Measurements from ENCODE around the gene OR10K1. TPM values are rescaled to one million over a fixed set of nuclear protein-coding genes. Genes with fewer than 3 reads are reported as not detected.
"Not testable (repeated sequence)": the region's sequence is repeated elsewhere in the genome, so short reads cannot be mapped to it uniquely, and the experiment has no call there.

OR10K1 gene, protein sequence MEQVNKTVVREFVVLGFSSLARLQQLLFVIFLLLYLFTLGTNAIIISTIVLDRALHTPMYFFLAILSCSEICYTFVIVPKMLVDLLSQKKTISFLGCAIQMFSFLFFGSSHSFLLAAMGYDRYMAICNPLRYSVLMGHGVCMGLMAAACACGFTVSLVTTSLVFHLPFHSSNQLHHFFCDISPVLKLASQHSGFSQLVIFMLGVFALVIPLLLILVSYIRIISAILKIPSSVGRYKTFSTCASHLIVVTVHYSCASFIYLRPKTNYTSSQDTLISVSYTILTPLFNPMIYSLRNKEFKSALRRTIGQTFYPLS
- polyA plus RNA-seq (2013, experiment 1 of 4) = not detected
- not detected for polyA plus RNA-seq (2013, experiment 2 of 4)
- polyA plus RNA-seq (2013, experiment 3 of 4) = not detected
- not detected for polyA plus RNA-seq (2013, experiment 4 of 4)

DNA sequence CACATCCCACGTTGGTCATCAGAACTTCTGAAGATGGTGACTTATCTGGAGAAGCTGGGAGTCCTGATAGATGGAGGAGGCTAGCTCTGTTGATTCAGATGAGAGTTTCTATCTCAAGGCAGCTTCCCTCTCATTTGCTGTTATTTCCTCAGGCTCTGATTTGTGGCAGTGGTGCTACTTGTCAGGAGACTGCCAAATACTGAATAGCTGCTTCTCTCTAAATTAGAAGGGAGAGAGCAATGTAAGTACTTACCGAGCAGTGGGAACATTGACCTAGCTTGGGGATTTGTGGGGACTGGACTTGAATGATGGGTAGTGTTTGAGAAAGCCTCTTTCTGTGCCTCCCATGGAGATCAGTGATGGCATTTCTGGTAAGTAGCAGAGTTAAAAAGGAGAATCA lies at the start of gene OR10K1:
Gene OR10K1 (plus strand): TSS at position 301 of the 400 bp plus-strand sequence. CDS start 3,728 bp downstream, outside the sequence.
- Histone ChIP-seq H3K27me3 (ENCODE audit: control insufficient read depth, insufficient read depth, low read length, poor library complexity, severe bottlenecking) (no peaks in the 10 kb centered on the region), H3K4me1 (ENCODE audit: control insufficient read depth, insufficient read depth, low read length) (no peaks in the 10 kb centered on the region), H3K27ac (ENCODE audit: insufficient read depth, low read depth, low read length, poor library complexity, severe bottlenecking) (no peak within 1 kb of the TSS), H3K9me3 (ENCODE audit: control insufficient read depth, low read length) (no peaks in the 10 kb centered on the region), H3K4me3 (ENCODE audit: insufficient read depth, low read depth, low read length) (no peak within 1 kb of the TSS), H3K36me3 (ENCODE audit: control insufficient read depth, insufficient read depth, low read length) (no peaks in the 10 kb centered on the region)
- 84 to 89% methylated on average over 2 of the region's 2 CpGs for WGBS, 2 experiments

DNA sequence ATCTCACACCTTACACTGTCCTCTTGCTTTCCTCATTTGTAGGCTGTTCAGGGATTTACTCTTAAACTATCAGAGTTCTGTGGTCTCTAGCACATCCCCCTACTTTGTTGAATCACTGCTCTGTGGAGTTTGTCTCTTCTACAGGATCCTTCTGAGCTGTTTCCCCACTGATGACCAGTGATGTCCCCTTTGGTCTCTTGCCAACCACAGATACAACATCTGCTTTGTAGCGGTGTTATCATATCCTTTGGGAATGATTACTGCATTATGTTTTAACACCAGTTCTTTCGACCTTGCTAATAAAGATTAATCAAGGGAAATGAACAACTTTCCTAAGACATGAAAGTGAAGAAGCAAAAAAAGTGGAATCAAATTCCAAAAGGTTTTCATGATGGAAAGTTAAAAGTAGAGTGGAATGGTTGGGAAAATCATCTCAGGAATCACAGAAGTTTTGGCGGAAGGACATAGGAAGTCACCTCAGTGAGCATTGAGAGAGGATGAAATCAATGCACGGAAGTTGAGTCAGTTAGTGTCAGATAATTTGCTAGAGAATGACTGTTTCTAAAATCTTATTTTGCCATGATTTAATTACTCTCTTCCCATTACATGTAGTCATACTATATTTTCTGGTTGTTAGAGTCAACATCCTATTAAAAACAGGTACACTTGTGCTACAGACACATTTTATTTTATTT lies 46.8 kb upstream of the OR10K1 start:
- no peaks in the 10 kb centered on the region for H3K9me3 ChIP-seq (ENCODE audit: control insufficient read depth, low read length)
- H3K27ac ChIP-seq (ENCODE audit: insufficient read depth, low read depth, low read length, poor library complexity, severe bottlenecking) = no peak overlapping the region
- H3K4me3 ChIP-seq (ENCODE audit: insufficient read depth, low read depth, low read length) = no peak overlapping the region
- H3K36me3 ChIP-seq (ENCODE audit: control insufficient read depth, insufficient read depth, low read length) = no peaks in the 10 kb centered on the region
- no peaks in the 10 kb centered on the region for H3K27me3 ChIP-seq (ENCODE audit: control insufficient read depth, insufficient read depth, low read length, poor library complexity, severe bottlenecking)
- no peaks in the 10 kb centered on the region for H3K4me1 ChIP-seq (ENCODE audit: control insufficient read depth, insufficient read depth, low read length)
- WGBS, 2 experiments = 91 to 94% methylated on average over 4 of the region's 4 CpGs

DNA sequence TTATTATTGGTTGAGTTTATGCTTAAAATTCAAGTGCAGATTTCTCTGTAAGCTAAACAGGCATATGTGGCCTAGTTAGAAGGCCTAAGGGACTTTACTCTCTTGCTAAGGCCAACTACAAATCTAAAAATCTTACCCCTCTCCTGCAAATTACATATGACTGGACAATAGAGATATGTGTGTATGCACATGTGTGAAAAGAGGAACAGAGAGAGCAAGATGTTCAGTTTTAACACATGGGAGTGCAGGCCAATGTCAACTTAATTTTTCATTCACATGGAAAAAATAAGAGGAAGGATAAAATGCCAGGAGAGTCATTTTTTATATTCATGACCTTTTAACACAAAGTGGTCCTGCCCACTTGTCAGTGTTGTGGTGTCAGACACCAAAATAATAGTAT lies 44.0 kb upstream of the OR10K1 start:
- Histone ChIP-seq H3K4me3 (ENCODE audit: insufficient read depth, low read depth, low read length) (no peak overlapping the region), H3K27me3 (ENCODE audit: control insufficient read depth, insufficient read depth, low read length, poor library complexity, severe bottlenecking) (no peaks in the 10 kb centered on the region), H3K27ac (ENCODE audit: insufficient read depth, low read depth, low read length, poor library complexity, severe bottlenecking) (no peak overlapping the region), H3K4me1 (ENCODE audit: control insufficient read depth, insufficient read depth, low read length) (no peaks in the 10 kb centered on the region), H3K9me3 (ENCODE audit: control insufficient read depth, low read length) (no peaks in the 10 kb centered on the region), H3K36me3 (ENCODE audit: control insufficient read depth, insufficient read depth, low read length) (no peaks in the 10 kb centered on the region)

DNA sequence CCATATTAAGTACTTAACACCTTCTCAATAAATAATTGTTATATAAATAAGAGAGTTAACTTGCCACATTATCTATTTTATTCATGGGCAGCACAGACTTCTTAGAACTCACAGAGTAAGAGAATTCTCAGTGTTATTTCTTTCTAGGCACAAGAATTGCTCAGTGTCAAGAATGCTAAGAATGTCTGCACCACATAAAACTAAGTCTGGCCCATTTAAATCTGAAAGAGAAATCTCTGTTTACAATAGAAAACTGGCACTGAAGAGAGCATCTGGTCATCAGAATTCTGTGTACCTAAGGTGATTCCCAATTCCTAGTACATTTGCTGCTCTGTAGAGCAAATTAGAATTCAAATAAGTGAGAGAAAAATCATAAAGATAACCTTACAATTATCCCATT lies 39.4 kb upstream of the OR10K1 start:
- Histone ChIP-seq H3K36me3 (ENCODE audit: control insufficient read depth, insufficient read depth, low read length) (no peaks in the 10 kb centered on the region), H3K9me3 (ENCODE audit: control insufficient read depth, low read length) (no peaks in the 10 kb centered on the region)

DNA sequence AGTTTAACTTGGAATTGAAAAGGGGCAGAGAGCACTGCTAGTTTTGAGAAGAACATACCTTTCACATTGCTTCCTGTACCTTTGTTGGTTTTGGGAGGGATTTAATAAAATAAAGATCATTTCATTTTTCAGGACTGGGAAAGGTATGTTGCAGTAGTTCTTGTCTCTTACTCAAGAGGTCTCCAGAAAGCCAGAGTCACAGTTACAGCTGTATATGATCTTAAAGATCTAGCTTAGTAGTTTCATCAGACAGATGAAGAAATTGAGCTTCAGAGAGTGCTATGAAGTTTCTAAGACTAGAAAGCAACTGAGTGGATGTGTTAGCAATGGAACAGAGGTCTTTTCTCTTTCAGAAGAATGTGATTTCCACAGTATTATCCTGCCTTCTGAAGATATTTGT lies 36.6 kb upstream of the OR10K1 start:
- Histone ChIP-seq H3K9me3 (ENCODE audit: control insufficient read depth, low read length) (no peaks in the 10 kb centered on the region), H3K36me3 (ENCODE audit: control insufficient read depth, insufficient read depth, low read length) (no peaks in the 10 kb centered on the region), H3K4me1 (ENCODE audit: control insufficient read depth, insufficient read depth, low read length) (no peaks in the 10 kb centered on the region), H3K4me3 (ENCODE audit: insufficient read depth, low read depth, low read length) (no peak overlapping the region), H3K27me3 (ENCODE audit: control insufficient read depth, insufficient read depth, low read length, poor library complexity, severe bottlenecking) (no peaks in the 10 kb centered on the region), H3K27ac (ENCODE audit: insufficient read depth, low read depth, low read length, poor library complexity, severe bottlenecking) (no peak overlapping the region)

More for the DNA sequence above, 39.4 kb upstream of the OR10K1 start:
- H3K4me1 ChIP-seq (ENCODE audit: control insufficient read depth, insufficient read depth, low read length) = no peaks in the 10 kb centered on the region
- no peaks in the 10 kb centered on the region for H3K27me3 ChIP-seq (ENCODE audit: control insufficient read depth, insufficient read depth, low read length, poor library complexity, severe bottlenecking)
- no peak overlapping the region for H3K27ac ChIP-seq (ENCODE audit: insufficient read depth, low read depth, low read length, poor library complexity, severe bottlenecking)
- H3K4me3 ChIP-seq (ENCODE audit: insufficient read depth, low read depth, low read length) = no peak overlapping the region

DNA sequence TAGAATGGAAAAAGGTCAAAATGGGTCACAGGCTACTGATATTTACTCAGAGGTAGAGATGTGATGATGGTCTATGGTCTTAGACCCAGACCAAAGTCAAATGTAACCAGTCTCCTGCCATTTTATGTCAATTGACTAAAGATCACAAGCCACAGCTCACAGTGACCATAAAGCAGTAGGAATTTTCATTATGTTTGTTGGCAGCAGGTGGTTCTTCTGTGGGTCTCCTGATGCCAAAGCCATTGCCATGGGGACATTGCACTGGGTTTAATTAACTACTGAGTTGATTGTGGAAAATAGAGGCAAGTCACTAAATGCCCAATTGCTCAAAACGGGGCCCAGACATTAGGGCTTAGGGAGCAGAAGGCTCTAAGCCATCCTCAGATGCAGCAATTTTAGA lies 35.5 kb upstream of the OR10K1 start, which contains the start of gene OR10K2:
Gene OR10K2 (minus strand): TSS at position 101 of the 400 bp plus-strand sequence. CDS start 5,371 bp downstream, outside the sequence.
- WGBS, 2 experiments = 86 to 88% methylated on average over 1 of the region's 1 CpG
- no peaks in the 10 kb centered on the region for H3K4me1 ChIP-seq (ENCODE audit: control insufficient read depth, insufficient read depth, low read length)
- H3K27ac ChIP-seq (ENCODE audit: insufficient read depth, low read depth, low read length, poor library complexity, severe bottlenecking) = no peak within 1 kb of the TSS
- no peaks in the 10 kb centered on the region for H3K9me3 ChIP-seq (ENCODE audit: control insufficient read depth, low read length)
- no peaks in the 10 kb centered on the region for H3K36me3 ChIP-seq (ENCODE audit: control insufficient read depth, insufficient read depth, low read length)
- no peaks in the 10 kb centered on the region for H3K27me3 ChIP-seq (ENCODE audit: control insufficient read depth, insufficient read depth, low read length, poor library complexity, severe bottlenecking)
- H3K4me3 ChIP-seq (ENCODE audit: insufficient read depth, low read depth, low read length) = no peak within 1 kb of the TSS

DNA sequence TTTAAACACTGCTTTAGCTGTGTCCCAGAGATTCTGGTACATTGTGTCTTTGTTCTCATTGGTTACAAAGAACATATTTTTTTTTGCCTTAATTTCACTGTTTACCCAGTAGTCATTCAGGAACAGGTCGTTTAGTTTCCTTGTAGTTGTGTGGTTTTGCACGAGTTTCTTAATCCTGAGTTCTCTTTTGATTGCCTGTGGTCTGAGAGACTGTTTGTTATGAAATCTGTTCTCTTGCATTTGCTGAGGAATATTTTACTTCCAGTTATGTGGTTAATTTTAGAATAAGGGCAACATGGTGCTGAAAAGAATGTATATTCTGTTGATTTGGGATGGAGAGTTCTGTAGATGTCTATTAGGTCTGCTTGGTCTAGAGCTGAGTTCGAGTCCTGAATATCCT lies 31.5 kb upstream of the OR10K1 start:
- H3K4me3 ChIP-seq (ENCODE audit: insufficient read depth, low read depth, low read length); H3K27ac ChIP-seq (ENCODE audit: insufficient read depth, low read depth, low read length, poor library complexity, severe bottlenecking); H3K9me3 ChIP-seq (ENCODE audit: control insufficient read depth, low read length); H3K4me1 ChIP-seq (ENCODE audit: control insufficient read depth, insufficient read depth, low read length); H3K27me3 ChIP-seq (ENCODE audit: control insufficient read depth, insufficient read depth, low read length, poor library complexity, severe bottlenecking); H3K36me3 ChIP-seq (ENCODE audit: control insufficient read depth, insufficient read depth, low read length): not testable (repeated sequence)
- WGBS, 2 experiments = 86% methylated on average over 3 of the region's 3 CpGs

DNA sequence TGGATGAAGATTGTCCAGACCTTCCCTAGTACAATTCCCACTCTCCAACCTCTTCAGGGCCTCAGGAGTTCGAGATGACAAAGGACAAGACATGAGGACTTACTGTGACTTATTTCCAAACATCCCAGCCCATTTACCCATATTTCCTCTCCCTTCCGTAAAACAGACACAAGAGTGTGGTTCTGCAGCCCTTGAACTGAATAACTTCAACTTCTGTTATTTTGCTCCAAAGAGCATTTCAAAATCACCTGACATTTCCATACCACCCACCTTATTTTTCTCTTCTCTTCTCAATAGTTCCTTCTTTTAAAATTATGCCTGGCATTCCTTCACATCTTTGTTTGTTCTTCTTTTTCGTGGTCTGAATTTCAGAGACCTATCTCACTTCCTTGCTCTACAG lies 26.9 kb upstream of the OR10K1 start:
- H3K36me3 ChIP-seq (ENCODE audit: control insufficient read depth, insufficient read depth, low read length) = no peaks in the 10 kb centered on the region
- no peaks in the 10 kb centered on the region for H3K27me3 ChIP-seq (ENCODE audit: control insufficient read depth, insufficient read depth, low read length, poor library complexity, severe bottlenecking)
- 87 to 92% methylated on average over 3 of the region's 3 CpGs for WGBS, 2 experiments
- no peak overlapping the region for H3K4me3 ChIP-seq (ENCODE audit: insufficient read depth, low read depth, low read length)
- H3K4me1 ChIP-seq (ENCODE audit: control insufficient read depth, insufficient read depth, low read length) = no peaks in the 10 kb centered on the region
- H3K27ac ChIP-seq (ENCODE audit: insufficient read depth, low read depth, low read length, poor library complexity, severe bottlenecking) = no peak overlapping the region
- no peaks in the 10 kb centered on the region for H3K9me3 ChIP-seq (ENCODE audit: control insufficient read depth, low read length)

DNA sequence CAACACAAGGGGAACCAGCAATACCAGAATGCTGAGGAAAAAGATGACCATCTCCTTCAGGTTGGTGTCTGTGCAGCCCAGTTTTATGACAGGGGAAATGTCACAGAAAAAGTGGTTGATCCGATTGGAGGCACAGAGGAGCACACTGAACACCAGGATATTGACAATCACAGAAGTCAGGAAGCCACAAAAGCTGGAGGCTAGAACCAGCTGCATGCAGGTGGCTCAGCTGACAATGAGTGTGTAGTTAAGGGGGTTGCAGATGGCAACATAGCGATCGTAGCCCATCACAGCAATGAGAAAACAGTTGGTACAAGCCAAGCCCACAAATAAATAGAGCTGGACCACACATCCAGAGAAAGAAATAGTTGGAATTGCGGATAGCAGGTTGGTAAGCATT lies 16.3 kb upstream of the OR10K1 start:
- no peak overlapping the region for H3K27ac ChIP-seq (ENCODE audit: insufficient read depth, low read depth, low read length, poor library complexity, severe bottlenecking)
- no peaks in the 10 kb centered on the region for H3K27me3 ChIP-seq (ENCODE audit: control insufficient read depth, insufficient read depth, low read length, poor library complexity, severe bottlenecking)
- H3K4me1 ChIP-seq (ENCODE audit: control insufficient read depth, insufficient read depth, low read length) = no peaks in the 10 kb centered on the region
- no peaks in the 10 kb centered on the region for H3K9me3 ChIP-seq (ENCODE audit: control insufficient read depth, low read length)
- H3K36me3 ChIP-seq (ENCODE audit: control insufficient read depth, insufficient read depth, low read length) = no peaks in the 10 kb centered on the region
- 93 to 94% methylated on average over 4 of the region's 4 CpGs for WGBS, 2 experiments
- no peak overlapping the region for H3K4me3 ChIP-seq (ENCODE audit: insufficient read depth, low read depth, low read length)

DNA sequence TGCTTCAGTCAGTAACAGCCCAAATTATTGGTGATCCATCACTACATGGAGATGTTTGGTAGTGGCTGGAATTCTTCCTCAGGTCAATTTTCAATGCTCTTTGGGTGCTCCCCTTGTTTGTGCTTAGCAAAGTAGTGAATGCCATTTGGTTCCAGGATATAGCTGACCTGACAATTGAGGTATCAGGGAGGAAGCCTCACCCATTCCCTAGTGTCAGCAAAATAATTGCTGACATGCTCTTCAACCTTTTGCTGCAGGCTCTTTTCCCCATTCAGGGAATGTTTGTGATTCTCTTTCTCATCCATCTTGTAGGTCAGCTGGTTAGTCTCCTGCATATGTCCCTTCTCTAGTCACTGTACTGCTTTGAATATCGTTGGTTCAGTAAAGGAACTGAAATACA lies 7.1 kb upstream of the OR10K1 start:
- no peak overlapping the region for H3K27ac ChIP-seq (ENCODE audit: insufficient read depth, low read depth, low read length, poor library complexity, severe bottlenecking)
- H3K9me3 ChIP-seq (ENCODE audit: control insufficient read depth, low read length) = no peaks in the 10 kb centered on the region
- no peaks in the 10 kb centered on the region for H3K36me3 ChIP-seq (ENCODE audit: control insufficient read depth, insufficient read depth, low read length)
- no peaks in the 10 kb centered on the region for H3K4me1 ChIP-seq (ENCODE audit: control insufficient read depth, insufficient read depth, low read length)
- WGBS, 2 experiments = 94 to 95% methylated on average over 1 of the region's 1 CpG
- no peaks in the 10 kb centered on the region for H3K27me3 ChIP-seq (ENCODE audit: control insufficient read depth, insufficient read depth, low read length, poor library complexity, severe bottlenecking)
- no peak overlapping the region for H3K4me3 ChIP-seq (ENCODE audit: insufficient read depth, low read depth, low read length)
